Measurements from ENCODE around the gene ZNF423. TPM values are rescaled to one million over a fixed set of nuclear protein-coding genes. Genes with fewer than 3 reads are reported as not detected.
A peak's percentile ranks its signal among the peaks of the same experiment; 100 is the strongest.

The ZNF423 gene
- total and polyA plus RNA-seq, 4 donors: 1.1 to 14.8 (median 3.3) TPM

- no peaks in the 10 kb centered on the region for H3K27me3 ChIP-seq (ENCODE audit: control insufficient read depth in 3 of 3, insufficient read depth in 3 of 3, low read length in 2 of 3)
- TF ChIP-seq CTCF (IDR thresholded peaks at IDR 0.05; ENCODE audit: control extremely low read depth, extremely low read depth): no peak
- 66 to 85% methylated on average over 11 to 12 of the region's 12 CpGs for WGBS, 2 donors
- H3K4me3 ChIP-seq: no peak overlapping the region
- no peak overlapping the region for H3K9ac ChIP-seq (ENCODE audit: insufficient read depth in 1 of 2, low read length in 2 of 2)
- DNase-seq (no peak), ATAC-seq (ENCODE audit: insufficient read depth, low FRiP score) (no peak)
- H3K27ac ChIP-seq (ENCODE audit: low read depth in 1 of 2, low read length in 1 of 2): no peak overlapping the region
- H3K4me1 ChIP-seq (ENCODE audit: control insufficient read depth in 5 of 5, insufficient read depth in 5 of 5, low read length in 5 of 5): peaks cover 0 to 42% (median 8%) of the 10 kb centered on the region in 5 donors
- peaks cover 0 to 2% (median 0%) of the 10 kb centered on the region in 4 donors for H3K9me3 ChIP-seq (ENCODE audit: control insufficient read depth in 4 of 4, insufficient read depth in 3 of 4, low read length in 3 of 4)
- no peaks in the 10 kb centered on the region for H3K36me3 ChIP-seq (ENCODE audit: control insufficient read depth in 4 of 4, insufficient read depth in 4 of 4, low read length in 4 of 4)
These were observed 277.4 kb downstream of the ZNF423 start for GRCh38 chr16:49578435-49579024.

- Histone ChIP-seq H3K9me3 (ENCODE audit: control insufficient read depth in 4 of 4, insufficient read depth in 3 of 4, low read length in 3 of 4) (peaks cover 0 to 2% (median 0%) of the 10 kb centered on the region in 4 donors), H3K27ac (ENCODE audit: low read depth in 1 of 2, low read length in 1 of 2) (no peak overlapping the region), H3K4me1 (ENCODE audit: control insufficient read depth in 5 of 5, insufficient read depth in 5 of 5, low read length in 5 of 5) (peaks cover 0 to 42% (median 8%) of the 10 kb centered on the region in 5 donors), H3K36me3 (ENCODE audit: control insufficient read depth in 4 of 4, insufficient read depth in 4 of 4, low read length in 4 of 4) (no peaks in the 10 kb centered on the region), H3K27me3 (ENCODE audit: control insufficient read depth in 3 of 3, insufficient read depth in 3 of 3, low read length in 2 of 3) (no peaks in the 10 kb centered on the region), H3K9ac (ENCODE audit: insufficient read depth in 1 of 2, low read length in 2 of 2) (no peak overlapping the region), H3K4me3 (no peak overlapping the region)
- DNase-seq (peak in 2 of 3 donors; percentile 33 to 60), ATAC-seq (ENCODE audit: insufficient read depth, low FRiP score) (no peak)
- TF ChIP-seq CTCF (IDR thresholded peaks at IDR 0.05; ENCODE audit: control extremely low read depth, extremely low read depth): no peak
- 81 to 84% methylated on average over 3 of the region's 3 CpGs for WGBS, 2 donors
These were observed 277.9 kb downstream of the ZNF423 start for GRCh38 chr16:49578018-49578417.

- Histone ChIP-seq H3K36me3 (ENCODE audit: control insufficient read depth in 4 of 4, insufficient read depth in 4 of 4, low read length in 4 of 4) (no peaks in the 10 kb centered on the region), H3K27ac (ENCODE audit: low read depth in 1 of 2, low read length in 1 of 2) (no peak overlapping the region), H3K4me3 (no peak overlapping the region), H3K9ac (ENCODE audit: insufficient read depth in 1 of 2, low read length in 2 of 2) (no peak overlapping the region), H3K27me3 (ENCODE audit: control insufficient read depth in 3 of 3, insufficient read depth in 3 of 3, low read length in 2 of 3) (no peaks in the 10 kb centered on the region), H3K4me1 (ENCODE audit: control insufficient read depth in 5 of 5, insufficient read depth in 5 of 5, low read length in 5 of 5) (peaks cover 0 to 37% (median 7%) of the 10 kb centered on the region in 5 donors), H3K9me3 (ENCODE audit: control insufficient read depth in 4 of 4, insufficient read depth in 3 of 4, low read length in 3 of 4) (peaks cover 0 to 2% (median 0%) of the 10 kb centered on the region in 4 donors)
- DNase-seq (no peak), ATAC-seq (ENCODE audit: insufficient read depth, low FRiP score) (no peak)
- WGBS, 2 donors: 77 to 88% methylated on average over 3 of the region's 3 CpGs
- TF ChIP-seq CTCF (IDR thresholded peaks at IDR 0.05; ENCODE audit: control extremely low read depth, extremely low read depth): no peak
These were observed 279.0 kb downstream of the ZNF423 start for GRCh38 chr16:49576941-49577340.

- no peaks in the 10 kb centered on the region for H3K36me3 ChIP-seq (ENCODE audit: control insufficient read depth in 4 of 4, insufficient read depth in 4 of 4, low read length in 4 of 4)
- H3K9ac ChIP-seq (ENCODE audit: insufficient read depth in 1 of 2, low read length in 2 of 2): no peak overlapping the region
- ATAC-seq (ENCODE audit: insufficient read depth, low FRiP score): no peak
- peaks cover 0 to 29% (median 4%) of the 10 kb centered on the region in 5 donors for H3K4me1 ChIP-seq (ENCODE audit: control insufficient read depth in 5 of 5, insufficient read depth in 5 of 5, low read length in 5 of 5)
- no peak for TF ChIP-seq CTCF (IDR thresholded peaks at IDR 0.05; ENCODE audit: control extremely low read depth, extremely low read depth)
- DNase-seq: no peak
- no peak overlapping the region for H3K4me3 ChIP-seq
- WGBS, 2 donors: 89 to 92% methylated on average over 4 of the region's 4 CpGs
- H3K27me3 ChIP-seq (ENCODE audit: control insufficient read depth in 3 of 3, insufficient read depth in 3 of 3, low read length in 2 of 3): no peaks in the 10 kb centered on the region
- peaks cover 0 to 2% (median 0%) of the 10 kb centered on the region in 4 donors for H3K9me3 ChIP-seq (ENCODE audit: control insufficient read depth in 4 of 4, insufficient read depth in 3 of 4, low read length in 3 of 4)
- H3K27ac ChIP-seq (ENCODE audit: low read depth in 1 of 2, low read length in 1 of 2): no peak overlapping the region
These were observed 279.8 kb downstream of the ZNF423 start for GRCh38 chr16:49576173-49576494.

Data from lung (tissue), 12 donors.